AG10803 (cell line): ENCODE results near the gene MAP3K20.

Experiments used
- DNase-seq: peaks from one replicate; pipeline ENCODE4 v3.0.0; 2010; ENCODE audit warnings: low read depth
- H3K4me3 ChIP-seq: 2 replicates; pipeline ENCODE4 v1.5.1; 2011; ENCODE audit warnings: mild to moderate bottlenecking, low read length, control low read depth
- CTCF ChIP-seq: conservative IDR thresholded peaks from 2 replicates; pipeline ENCODE4 v1.5.1; 2011; ENCODE audit warnings: mild to moderate bottlenecking, low read length, control low read depth, inconsistent platforms

The MAP3K20 gene

DNA sequence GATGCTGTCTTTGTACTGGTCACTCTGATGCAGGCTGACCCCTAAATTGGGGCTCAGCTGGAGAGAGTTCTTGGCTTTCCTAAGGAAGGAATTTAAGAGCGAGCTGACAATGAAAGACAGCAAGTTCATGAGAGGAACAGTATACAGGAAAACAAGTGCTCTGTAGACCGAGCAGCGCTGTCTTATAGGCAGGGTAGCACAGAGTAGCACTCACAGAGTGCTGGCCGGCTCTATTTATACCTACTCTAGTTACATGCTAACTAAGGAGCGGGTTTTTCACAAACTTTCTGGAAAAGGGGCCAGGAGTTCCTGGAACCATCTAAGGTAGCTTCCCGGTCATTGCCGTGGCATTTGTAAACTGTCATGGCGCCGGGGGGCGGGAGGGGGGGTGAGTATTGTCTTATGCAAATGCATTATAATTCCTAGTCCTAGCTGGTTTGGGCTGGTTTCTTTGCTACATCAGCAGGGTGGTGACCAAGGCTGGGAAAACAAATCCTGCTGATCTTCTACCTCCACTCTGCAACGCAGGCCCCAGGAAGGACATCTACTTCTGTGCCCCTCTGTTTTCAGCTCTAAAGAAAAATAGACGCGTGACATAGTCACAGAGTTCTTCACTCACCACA is 31.6 kb upstream of the MAP3K20 start:
- H3K4me3 ChIP-seq = no peak overlapping the region
- DNase-seq = no peak
- no peak for TF ChIP-seq CTCF

- no peak for DNase-seq
- TF ChIP-seq CTCF = no peak
- H3K4me3 ChIP-seq = no peak overlapping the region
Measured at GRCh38 chr2:173044686-173045085, 31.0 kb upstream of the MAP3K20 start.

GRCh38 chr2:173045181-173045580 is 30.5 kb upstream of the MAP3K20 start:
- no peak overlapping the region for H3K4me3 ChIP-seq
- no peak for TF ChIP-seq CTCF

GRCh38 chr2:173048522-173048896 is 27.1 kb upstream of the MAP3K20 start:
- H3K4me3 ChIP-seq = no peak overlapping the region
- no peak for DNase-seq
- no peak for TF ChIP-seq CTCF

More at GRCh38 chr2:173045181-173045580, 30.5 kb upstream of the MAP3K20 start:
- no peak for DNase-seq

GRCh38 chr2:173048897-173049661 is 26.6 kb upstream of the MAP3K20 start:
- DNase-seq = peak; percentile 97
- TF ChIP-seq CTCF = no peak
- no peak overlapping the region for H3K4me3 ChIP-seq

DNA sequence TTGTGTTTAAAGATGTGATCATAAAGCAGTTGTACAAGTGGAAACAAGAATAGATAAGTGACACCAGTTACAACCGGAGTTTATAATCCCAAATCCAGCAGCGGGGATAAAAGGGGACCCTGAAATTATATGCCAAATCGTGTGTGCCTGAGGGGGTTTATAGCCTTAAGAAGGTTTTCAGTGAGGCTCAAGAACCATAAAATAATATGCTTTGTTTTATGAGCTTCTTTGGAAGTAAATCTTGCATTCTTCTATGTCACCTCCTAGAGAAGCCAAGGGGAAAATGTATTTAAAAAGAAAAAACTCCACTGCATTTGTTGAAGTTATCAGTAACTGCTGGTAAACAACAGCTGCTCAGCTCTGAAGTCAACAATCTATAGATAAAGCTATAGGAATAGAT is 25.8 kb upstream of the MAP3K20 start:
- no peak for DNase-seq
- H3K4me3 ChIP-seq = no peak overlapping the region
- TF ChIP-seq CTCF = no peak

GRCh38 chr2:173050684-173051083 is 25.0 kb upstream of the MAP3K20 start:
- no peak for TF ChIP-seq CTCF
- no peak overlapping the region for H3K4me3 ChIP-seq
- no peak for DNase-seq
